Activated CD8-positive, alpha-beta T cell treated with anti-CD3 and anti-CD28 coated beads for 36 hours (primary cell): ENCODE results near the gene TTPAL. TPM values are rescaled to one million over a fixed set of nuclear protein-coding genes. Genes with fewer than 3 reads are reported as not detected.
A peak's percentile ranks its signal among the peaks of the same experiment; 100 is the strongest.

Experiments used
- ATAC-seq: fragments of 200-7000 bp; cut with Tn5 transposase; one replicate; pipeline ENCODE4 v1.10.0; 2021; ENCODE audit warnings: mild to moderate bottlenecking, moderate library complexity
- CTCF ChIA-PET: fragments of 350-600 bp; sonication (Branson Sonifier 250); formaldehyde crosslinking; loops from one replicate; lab custom pipeline; 2021; ENCODE audit warnings: antibody characterized with exemption; lab: Charles Lee
- POLR2A ChIA-PET: fragments of 350-600 bp; sonication (Branson Sonifier 250); formaldehyde crosslinking; loops from one replicate; lab custom pipeline; 2021; ENCODE audit warnings: antibody characterized with exemption; lab: Charles Lee
- DNase-seq: peaks from one replicate; pipeline ENCODE4 v3.0.0-alpha.2; 2020
- H3K27ac Mint-ChIP-seq: one replicate; pipeline ENCODE4 v1.8.0; 2021; ENCODE audit warnings: mild to moderate bottlenecking, mixed read lengths
- H3K27me3 Mint-ChIP-seq: one replicate; pipeline ENCODE4 v1.8.0; 2021; ENCODE audit warnings: mixed read lengths
- H3K36me3 Mint-ChIP-seq: one replicate; pipeline ENCODE4 v1.8.0; 2021; ENCODE audit warnings: low read depth, mixed read lengths
- H3K4me1 Mint-ChIP-seq: one replicate; pipeline ENCODE4 v1.8.0; 2021; ENCODE audit warnings: low read depth, mixed read lengths
- H3K4me3 Mint-ChIP-seq: one replicate; pipeline ENCODE4 v1.8.0; 2021; ENCODE audit warnings: mild to moderate bottlenecking, moderate library complexity, mixed read lengths
- H3K9me3 Mint-ChIP-seq: one replicate; pipeline ENCODE4 v1.8.0; 2021; ENCODE audit warnings: mixed read lengths
- CTCF ChIP-seq: fragments of 200-600 bp; IDR thresholded peaks from one replicate; pipeline ENCODE4 v1.8.0; 2022; ENCODE audit warnings: antibody characterized with exemption, mild to moderate bottlenecking
- intact Hi-C: fragments of 100-400 bp; cut with micrococcal nuclease; formaldehyde crosslinking; loops from one replicate; pipeline ENCODE4 v1.10.0; 2022
- total RNA-seq, 2 experiments: library from RNA; stranded (reverse); gene quantifications; one replicate each; pipeline ENCODE4 v1.2.3, GENCODE V29; 2021

Gene TTPAL
- total RNA-seq, 2 experiments from 2014 or later: 15.2 to 19.5 TPM

- CTCF ChIA-PET: no interaction called here
- POLR2A ChIA-PET: no interaction called here
- TF ChIP-seq CTCF: no peak
- intact Hi-C loops: no loop called here
- Mint-ChIP-seq H3K36me3 (no peaks in the 10 kb centered on the region), H3K27ac (no peak overlapping the region), H3K4me1 (no peaks in the 10 kb centered on the region), H3K4me3 (no peak overlapping the region), H3K9me3 (no peaks in the 10 kb centered on the region), H3K27me3 (peaks cover 1% of the 10 kb centered on the region)
- DNase-seq: no peak
- ATAC-seq: no peak
Observed at GRCh38 chr20:44442298-44443070, 33.2 kb upstream of the TTPAL start.

- intact Hi-C loops: loop anchor here (5.0 kb wide), 1 partner anchor 59 kb away; no protein-coding TSS in a partner anchor
- CTCF ChIA-PET: no interaction called here
- H3K4me3 Mint-ChIP-seq: no peak overlapping the region
- no peaks in the 10 kb centered on the region for H3K9me3 Mint-ChIP-seq
- POLR2A ChIA-PET: no interaction called here
- TF ChIP-seq CTCF: no peak
- ATAC-seq: no peak
- no peaks in the 10 kb centered on the region for H3K36me3 Mint-ChIP-seq
- DNase-seq: no peak
- no peak overlapping the region for H3K27ac Mint-ChIP-seq
- H3K27me3 Mint-ChIP-seq: no peaks in the 10 kb centered on the region
- no peaks in the 10 kb centered on the region for H3K4me1 Mint-ChIP-seq
Observed at GRCh38 chr20:44445742-44446710, 29.6 kb upstream of the TTPAL start.

- ChIA-PET POLR2A (no interaction called here), CTCF (interaction anchor here (1.4 kb wide), 1 partner anchor 13 kb away, joined by 5 read pairs; no protein-coding TSS in a partner anchor)
- Mint-ChIP-seq H3K27ac (no peak overlapping the region), H3K36me3 (no peaks in the 10 kb centered on the region), H3K4me1 (no peaks in the 10 kb centered on the region), H3K9me3 (no peaks in the 10 kb centered on the region), H3K27me3 (no peaks in the 10 kb centered on the region), H3K4me3 (no peak overlapping the region)
- DNase-seq: no peak
- no peak for TF ChIP-seq CTCF
- intact Hi-C loops: loop anchor here (5.0 kb wide), 1 partner anchor 61 kb away; no protein-coding TSS in a partner anchor
- no peak for ATAC-seq
Observed at GRCh38 chr20:44447827-44448419, 27.8 kb upstream of the TTPAL start.

GRCh38 chr20:44448753-44449546 lies 26.7 kb upstream of the TTPAL start:
- peak; percentile 28 for DNase-seq
- Mint-ChIP-seq H3K4me3 (no peak overlapping the region), H3K9me3 (no peaks in the 10 kb centered on the region), H3K27ac (no peak overlapping the region), H3K27me3 (no peaks in the 10 kb centered on the region), H3K36me3 (no peaks in the 10 kb centered on the region), H3K4me1 (no peaks in the 10 kb centered on the region)
- intact Hi-C loops: loop anchor here (5.0 kb wide), 1 partner anchor 62 kb away; no protein-coding TSS in a partner anchor
- ATAC-seq: no peak
- ChIA-PET CTCF (interaction anchor here (1.4 kb wide), 1 partner anchor 14 kb away, joined by 5 read pairs; no protein-coding TSS in a partner anchor), POLR2A (no interaction called here)
- TF ChIP-seq CTCF: peak; percentile 39
